Fibroblast of lung (primary cell): Measurements from ENCODE around the gene TMEM132E.

Source experiments
- EZH2 ChIP-seq: IDR thresholded peaks from 2 replicates; pipeline ENCODE4 v1.5.1; 2012; ENCODE audit warnings: low read length, control low read depth, mild to moderate bottlenecking; ENCODE audit errors: missing control alignments
- TF ChIP-seq, protein P1 (sequence below), 2 donors: IDR thresholded peaks in 1 of 2; conservative IDR thresholded peaks in 1 of 2; 1 replicate in 1 of 2; 2 replicates in 1 of 2; pipeline ENCODE4 v1.5.1; 2011 to 2012; ENCODE audit warnings: low read length in 2 of 2, control low read depth in 1 of 2, inconsistent platforms in 1 of 2, low read depth in 1 of 2, mild to moderate bottlenecking in 1 of 2

DNA sequence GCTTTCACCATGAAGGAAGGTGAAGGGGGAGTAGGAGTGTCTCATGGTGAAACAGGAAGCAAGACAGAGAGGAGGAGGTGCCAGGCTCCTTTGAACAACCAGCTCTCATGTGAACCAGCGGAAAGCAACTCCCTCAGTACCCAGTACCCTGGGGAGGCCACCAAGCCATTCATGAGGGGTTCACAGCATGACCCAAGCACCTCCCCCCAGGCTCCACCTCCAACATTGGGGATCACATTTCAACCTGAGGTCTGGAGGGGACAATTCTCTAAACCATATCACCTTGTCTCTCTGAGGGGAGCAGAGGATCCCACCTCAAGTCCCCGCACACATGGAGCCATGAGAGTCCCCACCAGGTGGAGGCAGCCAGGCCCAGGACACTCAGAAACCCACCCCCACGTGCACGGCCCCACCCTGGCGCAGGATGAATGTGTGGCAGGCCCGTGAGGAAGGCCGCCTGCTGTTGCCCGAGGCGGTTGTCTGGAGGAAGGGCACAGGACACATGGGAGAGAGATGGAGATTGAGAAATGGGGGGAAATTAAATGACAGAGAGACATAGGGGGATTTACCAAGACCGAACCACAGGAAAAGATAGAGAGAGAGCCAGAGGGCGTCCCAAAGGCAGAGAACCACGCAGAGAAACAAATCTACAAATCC lies 85.9 kb downstream of the TMEM132E start:
- no peak for TF ChIP-seq EZH2
- TF ChIP-seq, protein P1, sequence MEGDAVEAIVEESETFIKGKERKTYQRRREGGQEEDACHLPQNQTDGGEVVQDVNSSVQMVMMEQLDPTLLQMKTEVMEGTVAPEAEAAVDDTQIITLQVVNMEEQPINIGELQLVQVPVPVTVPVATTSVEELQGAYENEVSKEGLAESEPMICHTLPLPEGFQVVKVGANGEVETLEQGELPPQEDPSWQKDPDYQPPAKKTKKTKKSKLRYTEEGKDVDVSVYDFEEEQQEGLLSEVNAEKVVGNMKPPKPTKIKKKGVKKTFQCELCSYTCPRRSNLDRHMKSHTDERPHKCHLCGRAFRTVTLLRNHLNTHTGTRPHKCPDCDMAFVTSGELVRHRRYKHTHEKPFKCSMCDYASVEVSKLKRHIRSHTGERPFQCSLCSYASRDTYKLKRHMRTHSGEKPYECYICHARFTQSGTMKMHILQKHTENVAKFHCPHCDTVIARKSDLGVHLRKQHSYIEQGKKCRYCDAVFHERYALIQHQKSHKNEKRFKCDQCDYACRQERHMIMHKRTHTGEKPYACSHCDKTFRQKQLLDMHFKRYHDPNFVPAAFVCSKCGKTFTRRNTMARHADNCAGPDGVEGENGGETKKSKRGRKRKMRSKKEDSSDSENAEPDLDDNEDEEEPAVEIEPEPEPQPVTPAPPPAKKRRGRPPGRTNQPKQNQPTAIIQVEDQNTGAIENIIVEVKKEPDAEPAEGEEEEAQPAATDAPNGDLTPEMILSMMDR (conservative IDR thresholded peaks at IDR 0.05 in 1 of 2, IDR thresholded peaks at IDR 0.05 in 1 of 2; ENCODE audit: low read depth in 1 of 2, low read length in 2 of 2) = no peak
